Cardiac septum (tissue), 1 donor: ENCODE measurements around the gene MRPS15. TPM values are rescaled to one million over a fixed set of nuclear protein-coding genes. Genes with fewer than 3 reads are reported as not detected.

Experiments
- DNase-seq: peaks from one replicate; pipeline ENCODE4 v3.0.0-alpha.2; 2020; ENCODE audit warnings: low spot score
- intact Hi-C: fragments of 100-400 bp; cut with DNase I; formaldehyde crosslinking; loops from one replicate; pipeline ENCODE4 v1.14.0; 2022
- total RNA-seq: library from RNA; stranded (reverse); fragmentation: NEBNext Ultra II Directional; extraction: Animal tissue kit (Norgen Biotek cat#: 25700); gene quantifications from one replicate; pipeline ENCODE4 v1.2.1, GENCODE V29; 2021
- donor health status: DM: no; HTN: no; CAD: no.

Gene MRPS15
- total RNA-seq, 1 donor from 2014 or later = 71.7 TPM

DNA sequence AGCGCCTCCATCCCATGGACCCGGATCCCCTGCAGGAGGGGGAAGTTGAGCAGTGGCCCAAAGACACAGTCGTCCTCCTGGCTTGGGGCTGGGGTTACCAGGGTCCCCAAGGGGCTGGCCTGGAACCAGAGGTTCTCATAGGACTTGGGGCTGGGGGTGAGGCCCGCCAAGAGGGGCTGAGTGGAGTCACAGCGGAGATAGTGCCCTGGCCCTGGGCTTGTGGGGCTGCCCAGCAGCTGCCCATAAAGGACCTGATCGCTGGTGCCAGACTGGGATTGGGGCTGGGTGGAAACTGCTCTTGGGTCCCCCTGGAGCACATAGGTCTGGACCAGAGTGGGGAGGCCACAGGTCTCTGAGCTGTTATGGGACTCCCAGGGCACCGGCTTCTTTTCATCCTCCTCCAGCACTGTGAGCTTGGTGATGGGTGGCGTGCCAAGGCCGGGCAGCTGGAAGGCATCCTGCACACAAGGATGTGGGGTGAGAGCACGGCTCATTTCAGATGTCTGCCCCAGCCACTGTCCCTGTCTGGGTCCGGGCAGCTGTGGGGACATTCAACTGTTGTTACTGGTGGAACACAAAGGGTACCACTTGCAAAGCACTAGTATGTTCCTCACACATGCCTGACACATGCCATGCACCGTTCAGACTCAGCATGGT, 2.3 kb upstream of the MRPS15 start:
- DNase-seq = no peak
- intact Hi-C loops = no loop called here

DNA sequence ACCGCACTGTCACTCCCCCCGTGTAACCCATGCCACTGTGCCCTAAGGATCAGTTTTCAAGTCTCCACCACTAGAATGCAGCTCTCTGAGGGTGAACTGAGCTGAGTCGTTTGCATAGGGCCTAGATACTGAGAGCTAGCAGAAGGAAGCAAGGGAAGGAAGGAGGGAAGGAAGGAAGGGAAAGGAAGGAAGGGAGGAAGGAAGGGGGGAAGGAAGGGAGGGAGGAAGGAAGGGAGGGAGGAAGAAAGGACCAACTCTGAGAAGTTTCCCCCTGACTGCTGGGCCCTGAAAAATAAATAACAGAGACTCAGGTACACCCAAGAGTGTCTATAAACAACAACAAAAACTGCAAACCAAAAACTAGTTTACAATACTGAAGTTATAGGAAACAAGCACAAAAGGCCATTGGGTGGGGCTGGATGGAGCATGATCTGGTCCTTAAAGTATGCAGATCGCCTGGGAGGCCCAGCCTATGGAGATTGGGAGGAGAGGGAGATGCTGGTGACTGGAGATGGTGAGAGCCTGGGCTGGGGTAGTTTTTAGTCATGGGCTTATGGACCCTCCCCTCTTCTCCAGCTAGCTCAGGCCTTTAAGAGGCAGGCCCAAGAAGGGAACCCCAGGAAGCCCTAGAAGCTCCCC, 1.7 kb upstream of the MRPS15 start:
- no peak for DNase-seq
- intact Hi-C loops = no loop called here

DNA sequence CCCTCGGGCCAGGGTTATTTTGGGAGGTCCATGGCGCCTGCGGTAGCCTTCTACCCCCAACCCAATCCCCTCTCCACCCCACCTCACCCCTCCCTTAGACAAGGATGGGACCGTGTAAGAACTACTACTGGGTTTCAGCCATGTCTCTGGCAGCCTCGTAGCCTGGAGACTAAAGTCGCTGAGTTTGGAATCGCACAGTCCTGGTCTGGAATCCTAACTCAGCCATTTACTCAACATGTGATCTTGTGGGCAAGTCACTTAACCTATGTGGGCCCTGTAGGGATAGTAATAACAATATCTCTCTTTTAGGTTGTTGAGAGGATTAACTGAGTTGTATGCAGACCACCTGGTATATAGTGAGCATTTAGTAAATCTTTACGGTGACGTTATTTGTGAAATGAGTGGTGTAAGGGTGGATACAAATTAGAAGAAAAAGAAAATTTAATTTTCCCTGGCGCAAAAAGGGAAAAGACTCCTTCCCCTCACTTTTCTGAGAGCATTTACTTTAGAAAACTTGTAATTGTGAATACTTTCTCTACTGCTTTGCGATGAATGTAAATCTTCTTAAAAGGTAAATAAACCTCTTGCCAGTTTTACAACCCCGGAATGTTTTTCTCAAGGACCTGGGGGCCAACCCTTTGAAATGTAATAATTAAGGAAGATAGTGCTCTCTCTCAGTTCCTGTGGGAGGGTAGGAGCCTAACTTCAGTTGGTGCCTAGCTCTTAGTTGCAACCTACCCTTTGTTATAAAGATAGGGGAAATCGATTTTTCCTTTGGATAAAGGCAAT, 615 bp upstream of the MRPS15 start:
- DNase-seq = no peak
- intact Hi-C loops = no loop called here

DNA sequence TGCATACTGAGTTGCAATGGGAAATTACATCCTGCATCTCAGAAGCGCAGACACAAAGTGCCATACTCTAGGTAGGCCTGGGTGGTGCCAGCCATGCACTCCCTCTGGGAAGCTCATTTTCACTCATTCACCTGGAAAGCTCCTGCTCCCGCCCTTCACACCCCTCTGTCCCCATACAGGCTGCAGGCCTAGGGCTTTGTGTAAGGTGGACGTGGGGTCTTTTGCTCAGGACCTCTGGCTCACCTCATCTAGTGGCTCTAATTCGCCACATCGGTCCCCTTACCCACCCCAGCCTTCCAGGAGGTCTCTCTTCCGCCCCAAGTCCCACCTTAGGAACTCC, 751 bp downstream of the MRPS15 start:
- intact Hi-C loops = no loop called here
- DNase-seq = no peak

DNA sequence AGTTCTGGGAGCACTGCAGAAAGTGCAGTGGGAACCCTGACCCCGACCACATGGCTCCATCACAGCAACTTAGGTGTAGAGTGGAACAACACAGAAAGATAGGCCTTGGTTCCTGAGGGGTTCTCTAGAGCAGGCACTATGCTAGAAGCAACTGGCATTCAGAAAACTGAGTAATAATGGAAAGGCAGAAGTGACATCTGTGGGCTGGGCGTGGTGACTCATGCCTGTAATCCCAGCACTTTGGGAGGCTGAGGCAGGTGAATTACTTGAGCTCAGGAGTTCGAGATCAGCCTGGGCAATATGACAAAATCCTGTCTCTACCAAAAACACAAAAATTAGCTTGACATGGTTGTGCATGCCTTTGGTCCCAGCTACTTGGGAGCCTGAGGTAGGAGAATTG, 5.3 kb downstream of the MRPS15 start:
- no peak for DNase-seq
- intact Hi-C loops = no loop called here

DNA sequence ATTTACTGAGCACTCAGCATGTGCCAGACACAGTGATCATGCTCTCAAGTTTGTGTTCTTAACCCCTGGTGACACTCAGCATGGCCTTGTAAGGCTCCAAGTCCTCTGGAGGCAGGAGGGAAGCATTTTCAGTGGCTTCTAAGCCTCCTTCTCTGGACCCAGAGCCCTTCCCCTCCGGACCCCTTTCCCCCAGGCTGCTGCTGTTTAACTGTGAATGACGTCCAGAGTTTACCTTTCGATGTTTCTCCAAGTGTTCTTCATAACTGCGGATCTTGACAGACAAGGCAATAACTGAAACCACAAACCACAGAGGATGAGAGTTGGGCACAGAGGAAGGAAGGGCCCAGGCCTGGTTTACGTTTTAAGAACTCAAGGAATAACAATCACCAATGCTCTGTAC, 6.5 kb downstream of the MRPS15 start:
- DNase-seq = no peak
- intact Hi-C loops = no loop called here

DNA sequence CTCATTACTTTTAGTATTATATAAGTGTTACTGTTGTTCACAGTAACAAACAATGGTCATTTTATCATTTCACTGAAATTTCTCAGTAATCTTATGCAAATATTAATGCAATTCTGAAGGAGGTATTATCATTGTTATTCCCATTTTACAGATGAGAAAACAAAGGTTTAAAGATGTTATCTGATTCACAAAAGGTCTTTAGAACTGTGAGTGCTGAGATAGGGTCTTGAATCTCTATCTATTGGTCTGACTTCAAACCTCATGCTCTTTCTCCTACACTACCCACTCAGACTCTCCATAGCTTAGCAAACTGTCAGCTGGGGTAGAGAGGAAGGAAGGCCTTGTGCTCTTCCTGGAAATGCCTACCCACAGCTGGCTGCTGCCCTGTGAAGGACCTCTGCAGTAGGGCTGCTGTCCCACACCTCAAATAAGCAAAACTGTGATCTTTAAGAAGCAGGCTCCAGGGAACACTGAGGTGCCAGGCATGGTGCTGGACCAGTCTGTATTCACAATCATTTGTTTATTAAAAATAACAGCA, 7.7 kb downstream of the MRPS15 start:
- intact Hi-C loops = no loop called here
- no peak for DNase-seq

DNA sequence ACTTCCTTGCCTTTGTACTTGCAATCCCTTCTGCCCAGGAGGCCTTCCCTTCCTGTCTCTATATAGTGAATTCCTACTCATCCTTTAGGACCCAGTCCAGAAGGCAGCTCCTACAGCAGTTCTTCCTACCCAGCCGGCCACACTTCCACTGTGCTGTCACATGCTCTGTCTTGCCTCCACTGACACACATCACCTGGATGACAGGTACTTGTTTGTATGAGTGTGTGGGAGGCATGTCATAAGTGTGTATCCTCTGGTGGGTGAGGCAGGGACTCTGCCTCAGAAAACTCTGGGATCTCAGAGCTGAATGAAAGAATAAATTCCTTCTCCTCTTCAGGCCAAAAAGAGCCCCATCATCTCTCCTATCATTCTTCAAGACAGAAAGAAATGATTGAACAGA, 8.8 kb downstream of the MRPS15 start:
- no peak for DNase-seq
- intact Hi-C loops = no loop called here

DNA sequence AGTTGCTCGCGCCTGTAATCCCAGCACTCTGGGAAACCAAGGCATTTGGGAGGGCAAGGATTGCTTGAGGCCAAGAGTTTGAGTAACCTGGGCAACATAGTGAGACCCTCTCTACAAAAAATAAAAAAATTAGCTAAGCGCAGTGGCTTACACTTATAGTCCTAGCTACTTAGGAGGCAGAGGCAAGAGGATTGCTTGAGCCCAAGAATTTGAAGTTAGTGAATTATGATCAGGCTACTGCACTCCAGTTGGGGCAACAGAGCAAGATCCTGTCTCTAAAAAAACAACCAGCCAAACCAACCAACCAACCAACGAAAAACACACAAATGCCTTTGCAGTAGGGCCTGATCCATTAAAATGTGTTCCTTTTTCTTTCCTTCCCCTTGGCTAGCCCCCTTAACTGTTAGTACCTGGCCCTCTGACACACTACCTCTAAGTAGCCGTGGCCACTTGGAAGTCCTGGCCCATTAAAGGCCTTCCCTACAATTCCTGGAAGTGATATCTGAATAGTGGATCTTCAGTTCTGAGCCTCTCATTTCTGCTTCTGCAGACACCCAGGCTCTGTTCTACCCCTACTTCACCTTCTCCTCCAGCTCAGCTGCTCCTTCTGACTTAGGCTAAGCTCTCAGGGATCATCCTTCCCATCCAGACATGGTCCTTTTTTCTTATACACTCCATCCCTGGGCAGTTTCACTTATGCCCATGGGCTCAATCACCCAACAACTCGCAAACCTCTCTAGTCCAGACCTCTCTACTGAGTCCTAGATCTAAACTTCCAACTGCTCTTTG, 10.4 kb downstream of the MRPS15 start:
- no peak for DNase-seq
- intact Hi-C loops = no loop called here

DNA sequence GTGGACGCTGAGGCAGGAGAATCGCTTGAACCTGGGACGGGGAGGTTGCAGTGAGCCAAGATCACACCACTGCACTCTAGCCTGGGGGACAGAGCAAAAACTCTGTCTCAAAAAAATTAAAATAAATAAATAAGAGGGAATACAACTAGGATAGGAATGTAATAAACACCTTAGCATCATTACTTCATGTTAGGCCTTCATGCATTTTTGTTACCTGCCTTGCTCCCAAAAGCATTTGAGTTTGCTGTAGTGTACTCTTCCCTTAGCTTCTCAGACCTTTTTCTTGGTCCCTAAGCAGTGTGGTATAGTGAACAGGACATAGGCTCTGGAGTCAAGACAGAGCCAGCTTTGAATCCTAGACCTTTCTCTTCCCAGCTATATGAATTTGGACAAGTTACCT, 11.1 kb downstream of the MRPS15 start:
- DNase-seq = no peak
- intact Hi-C loops = no loop called here

DNA sequence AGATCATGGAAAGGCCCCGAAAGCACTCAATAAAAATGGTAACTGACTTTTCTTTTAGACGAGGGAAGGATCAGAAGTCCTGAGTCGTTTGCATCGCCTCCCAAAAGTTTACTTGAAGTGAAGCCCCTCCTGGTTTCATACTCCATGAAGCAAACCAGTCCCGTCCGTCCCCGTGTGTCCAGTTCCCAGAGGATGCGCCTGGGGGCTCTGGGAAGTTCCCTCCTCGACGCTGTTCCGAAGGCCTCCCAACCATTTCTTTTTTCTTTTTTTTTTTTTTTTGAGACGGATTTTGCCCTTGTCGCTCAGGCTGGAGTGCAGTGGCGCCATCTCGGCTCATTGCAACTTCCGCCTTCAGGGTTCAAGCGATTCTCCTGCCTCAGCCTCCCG, 13.3 kb downstream of the MRPS15 start:
- DNase-seq = no peak
- intact Hi-C loops = no loop called here

DNA sequence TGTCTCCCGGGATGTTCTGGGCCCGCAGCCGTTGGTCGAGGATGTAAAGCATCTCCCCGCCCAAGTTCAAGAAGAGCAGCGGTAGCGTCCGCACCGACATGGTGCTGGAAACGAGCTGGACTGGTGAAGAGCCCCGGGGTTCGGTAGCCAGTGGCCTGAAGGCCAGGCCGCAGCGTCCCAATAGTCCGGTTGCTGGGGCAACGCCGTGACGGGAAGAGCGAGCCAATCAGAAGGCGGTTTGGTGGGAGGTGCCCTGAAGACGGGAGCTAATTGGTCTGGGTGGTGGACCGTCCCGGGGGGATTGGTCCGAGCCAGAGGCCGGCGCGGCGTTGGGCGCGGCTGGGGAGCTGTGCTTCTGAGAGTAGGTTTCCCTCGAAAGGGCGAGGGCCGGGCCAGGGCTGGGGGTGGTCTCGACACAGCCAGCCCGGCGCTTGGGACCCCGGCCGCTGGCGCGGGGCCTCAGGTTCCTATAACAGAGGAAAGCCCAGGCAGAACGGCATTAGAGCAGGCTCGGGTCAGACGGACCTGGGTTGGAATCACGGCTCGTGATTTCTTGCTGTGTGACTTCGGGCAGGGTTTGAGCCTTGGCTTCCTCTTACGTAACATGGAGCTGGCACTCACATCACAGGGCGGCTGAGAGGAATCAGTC, 13.8 kb downstream of the MRPS15 start, which contains the start of gene OSCP1:
Gene OSCP1 (minus strand): TSS at position 182 of the 649 bp plus-strand sequence. CDS start 82 bp downstream, at position 100.
- intact Hi-C loops = no loop called here
- peak; percentile 97 for DNase-seq

DNA sequence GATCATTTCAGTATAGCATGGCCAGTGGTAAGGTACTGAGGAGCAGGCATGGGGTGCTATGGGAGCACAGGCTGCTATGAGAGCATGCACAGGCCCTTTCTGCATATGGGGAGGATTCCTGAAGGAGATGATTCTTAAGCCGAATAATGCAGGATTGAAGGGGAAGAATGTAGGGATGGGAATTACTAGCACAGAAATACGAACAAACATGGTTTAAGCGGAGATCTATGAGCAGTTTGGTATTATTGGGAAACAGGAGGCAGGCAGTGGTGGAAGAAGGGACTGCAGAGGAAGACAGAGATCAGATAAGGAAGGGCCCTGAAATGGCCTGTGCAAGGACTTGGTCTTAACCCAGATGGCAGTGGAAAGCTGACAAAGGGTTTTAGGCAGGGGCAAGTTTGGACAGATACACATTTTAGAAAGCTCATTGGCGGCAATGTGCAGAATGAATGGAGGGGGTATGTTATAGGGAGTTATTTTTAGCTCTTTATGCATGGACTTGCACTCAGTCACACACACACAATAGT, 15.6 kb downstream of the MRPS15 start:
- intact Hi-C loops = no loop called here
- DNase-seq = no peak

DNA sequence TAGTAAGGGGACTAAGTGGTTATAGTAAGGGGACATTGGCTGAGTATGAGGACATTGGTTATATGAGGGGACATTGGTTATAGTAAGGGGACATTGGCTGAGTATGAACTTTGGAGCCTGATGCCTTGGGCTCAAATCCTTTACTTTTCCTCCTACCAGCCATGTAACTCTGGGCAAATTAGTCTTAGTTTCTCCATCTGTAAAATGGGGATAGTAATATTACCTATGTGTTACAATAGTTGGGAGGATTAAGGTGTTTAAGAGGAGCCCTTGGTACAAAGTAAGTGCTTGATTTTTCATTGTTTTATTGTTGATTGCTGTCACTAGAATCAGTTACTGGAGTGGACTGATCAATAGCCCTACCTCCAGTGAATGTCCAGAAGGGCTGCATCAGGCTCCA, 16.7 kb downstream of the MRPS15 start:
- no peak for DNase-seq
- intact Hi-C loops = no loop called here

DNA sequence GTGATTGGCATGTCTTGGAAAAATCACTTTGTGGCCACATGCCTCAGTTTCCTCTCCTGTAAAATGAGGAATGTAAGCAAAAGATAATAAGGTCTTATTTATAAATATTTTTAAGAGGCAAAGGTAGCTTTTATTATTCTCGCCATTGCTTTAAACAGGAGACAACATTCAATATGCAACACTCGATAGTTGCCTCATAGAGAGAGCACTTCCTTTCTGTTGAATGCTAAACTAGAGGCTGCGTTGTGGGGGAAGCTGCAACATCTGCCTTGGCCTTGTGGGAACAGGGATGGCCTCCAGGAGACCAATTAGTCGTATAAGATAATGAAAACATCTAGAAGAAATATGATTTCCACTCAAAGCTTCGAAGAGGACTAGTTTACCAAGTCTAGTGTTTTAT, 17.4 kb downstream of the MRPS15 start:
- DNase-seq = no peak

DNA sequence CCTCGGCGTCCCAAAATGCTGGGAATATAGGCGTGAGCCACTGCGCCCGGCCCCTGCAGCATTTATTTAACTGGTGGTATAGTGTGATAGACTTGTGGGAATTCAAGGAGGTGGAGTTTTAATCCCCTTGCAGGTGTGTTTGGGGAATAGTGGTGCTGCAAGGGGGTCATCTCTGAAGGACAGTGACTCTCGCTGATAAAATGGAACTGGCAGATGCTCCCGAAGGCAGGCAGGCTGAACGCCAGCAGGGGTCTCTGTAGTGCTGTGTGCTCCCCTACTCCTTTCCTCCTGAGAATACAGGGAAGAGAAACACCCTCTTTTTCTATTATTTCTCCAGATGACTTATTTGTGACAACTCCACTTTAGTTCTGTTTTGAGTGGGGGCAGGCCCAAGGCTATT, 17.9 kb downstream of the MRPS15 start:
- DNase-seq = no peak
- intact Hi-C loops = no loop called here

More for the DNA sequence above, 17.4 kb downstream of the MRPS15 start:
- intact Hi-C loops = no loop called here

DNA sequence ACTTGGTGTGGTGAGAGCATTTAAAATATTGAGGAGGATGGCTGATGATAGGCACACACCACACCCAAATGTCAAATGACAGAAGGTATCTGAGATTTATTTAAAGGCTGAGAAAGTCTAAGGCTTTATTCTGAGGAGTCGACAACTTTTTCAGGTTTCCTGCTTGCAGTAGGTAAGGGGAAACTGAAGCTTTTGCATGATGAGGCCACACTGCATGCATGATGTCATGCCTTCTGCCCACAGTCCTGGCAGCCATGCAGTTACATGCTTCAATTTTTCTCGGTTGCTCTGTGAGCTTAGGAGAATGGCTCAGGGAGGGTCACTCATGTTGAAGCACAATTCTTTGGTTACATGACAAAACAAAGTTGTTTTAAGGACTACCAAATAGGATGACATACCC, 20.9 kb downstream of the MRPS15 start:
- DNase-seq = no peak
- intact Hi-C loops = no loop called here

DNA sequence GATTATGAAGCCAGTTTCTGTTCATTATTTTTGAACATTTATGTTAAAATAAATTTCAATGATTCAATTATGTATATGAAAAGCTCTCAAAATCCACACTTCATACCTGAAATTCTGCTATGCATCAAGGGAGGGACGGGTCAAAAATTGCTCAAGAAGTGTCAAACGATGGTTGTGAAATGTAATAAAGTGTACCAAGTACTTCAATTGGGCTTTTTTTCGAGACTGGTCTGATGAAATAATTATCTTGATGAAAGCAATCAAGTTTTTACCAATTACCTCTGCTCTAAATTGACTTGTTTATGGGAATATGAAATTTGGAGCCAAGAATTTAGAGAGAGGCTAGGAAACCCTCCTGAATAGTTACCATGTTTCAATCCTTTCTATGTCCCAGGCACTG, 21.8 kb downstream of the MRPS15 start:
- intact Hi-C loops = no loop called here
- no peak for DNase-seq

DNA sequence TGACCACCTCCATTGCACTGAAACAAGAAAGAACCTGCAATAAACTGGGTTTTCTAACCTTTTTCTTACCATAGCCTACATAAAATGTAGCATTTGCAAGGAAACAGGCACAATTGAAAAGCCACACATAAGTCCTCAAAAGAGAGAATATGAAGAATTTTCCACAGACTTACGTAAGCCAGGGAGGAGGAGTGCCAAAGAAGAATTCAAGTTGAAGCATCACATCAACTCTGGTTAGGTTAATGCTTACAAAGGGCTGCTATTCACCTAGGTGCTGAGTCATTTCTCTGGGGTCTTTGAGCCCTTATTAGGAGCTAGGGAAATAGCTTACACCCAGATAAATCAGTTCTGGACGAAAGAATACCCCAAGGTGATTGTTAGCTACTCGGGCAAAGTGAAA, 23.5 kb downstream of the MRPS15 start:
- DNase-seq = no peak
- intact Hi-C loops = no loop called here
